Liver (tissue), 5 donors: ENCODE measurements around the gene KRT76. TPM values are rescaled to one million over a fixed set of nuclear protein-coding genes. Genes with fewer than 3 reads are reported as not detected.

ENCODE experiments used
- polyA plus RNA-seq, 2 donors: library from polyadenylated mRNA; stranded (reverse) in 1 of 2; unstranded in 1 of 2; fragments of 200-250 nt in 1 of 2; fragments of >200 nt in 1 of 2; fragmentation: Nextera tagmentation in 1 of 2; extraction: Ambion mirVana in 1 of 2; gene quantifications; one replicate each; pipeline versions ENCODE4 v1.2.1 to v1.2.3, GENCODE V29; 2013 to 2015
- small RNA-seq: library from RNA; depleted of rRNA; stranded (forward); fragments of <200 nt; gene quantifications from one replicate; pipeline ENCODE3, GENCODE V24; 2014
- total RNA-seq, 2 donors: library from RNA; depleted of rRNA; stranded (reverse); fragments of >200 nt; gene quantifications; one replicate each; pipeline ENCODE4 v1.2.3, GENCODE V29; 2014
- donor health status: healthy.
- donor health status: healthy.
- donor health status: healthy.

KRT76 gene
- total and polyA plus RNA-seq, 4 donors: not detected

Small RNA genes within 50 kb of the gene (small RNA-seq; reads per million reads assigned to genes)
- not detected for gene AC107016.2

Other genes with a start within 250 kb of the KRT76 start
- gene KRT71, start 224.2 kb downstream of the KRT76 start, total RNA-seq: not detected
- not detected for gene KRT71, start 224.2 kb downstream of the KRT76 start, polyA plus RNA-seq
- not detected for gene KRT74, start 203.5 kb downstream of the KRT76 start, total RNA-seq
- not detected for gene KRT74, start 203.5 kb downstream of the KRT76 start, polyA plus RNA-seq
- not detected for gene KRT72, start 175.9 kb downstream of the KRT76 start, total RNA-seq
- gene KRT72, start 175.9 kb downstream of the KRT76 start, polyA plus RNA-seq: not detected
- not detected for gene KRT73, start 158.8 kb downstream of the KRT76 start, total RNA-seq
- not detected for gene KRT73, start 158.8 kb downstream of the KRT76 start, polyA plus RNA-seq
- gene KRT2, start 125.1 kb downstream of the KRT76 start, total RNA-seq: not detected
- not detected for gene KRT2, start 125.1 kb downstream of the KRT76 start, polyA plus RNA-seq
- 1 to 10 TPM in 1 of 2 donors, not detected in 1; 2.7 TPM for gene KRT1, start 96.9 kb downstream of the KRT76 start, total RNA-seq
- under 1 TPM in 1 of 2 donors, not detected in 1; 0.14 TPM for gene KRT1, start 96.9 kb downstream of the KRT76 start, polyA plus RNA-seq
- gene KRT77, start 73.8 kb downstream of the KRT76 start, total RNA-seq: not detected
- gene KRT77, start 73.8 kb downstream of the KRT76 start, polyA plus RNA-seq: not detected
- not detected for gene KRT3, start 18.8 kb upstream of the KRT76 start, total RNA-seq
- not detected for gene KRT3, start 18.8 kb upstream of the KRT76 start, polyA plus RNA-seq
- under 1 TPM in 1 of 2 donors, not detected in 1; 0.05 TPM for gene KRT4, start 36.8 kb upstream of the KRT76 start, total RNA-seq
- under 1 TPM in 1 of 2 donors, not detected in 1; 0.23 TPM for gene KRT4, start 36.8 kb upstream of the KRT76 start, polyA plus RNA-seq
- gene KRT79, start 57.0 kb upstream of the KRT76 start, total RNA-seq: not detected
- not detected for gene KRT79, start 57.0 kb upstream of the KRT76 start, polyA plus RNA-seq
- not detected for gene KRT78, start 71.6 kb upstream of the KRT76 start, total RNA-seq
- gene KRT78, start 71.6 kb upstream of the KRT76 start, polyA plus RNA-seq: under 1 TPM in 1 of 2 donors, not detected in 1; 0.06 TPM
- gene KRT8, start 127.7 kb upstream of the KRT76 start, total RNA-seq: 100 to 1,000 TPM; 128 to 171 TPM
- 100 to 1,000 TPM; 225 to 383 TPM for gene KRT8, start 127.7 kb upstream of the KRT76 start, polyA plus RNA-seq
- gene KRT18, start 171.8 kb upstream of the KRT76 start, total RNA-seq: 100 to 1,000 TPM in 1 of 2 donors, 10 to 100 TPM in 1; 90.3 to 278 TPM
- gene KRT18, start 171.8 kb upstream of the KRT76 start, polyA plus RNA-seq: 100 to 1,000 TPM; 239 to 358 TPM
- gene EIF4B, start 229.1 kb upstream of the KRT76 start, total RNA-seq: 100 to 1,000 TPM; 264 to 273 TPM
- 10 to 100 TPM; 32.1 to 73.2 TPM for gene EIF4B, start 229.1 kb upstream of the KRT76 start, polyA plus RNA-seq